ENCODE results near the gene UIMC1.

- TF ChIP-seq CTCF (IDR thresholded peaks at IDR 0.05) (no peak), POLR2A (IDR thresholded peaks at IDR 0.05) (no peak)
Observed at GRCh38 chr5:176902102-176902814, 104.3 kb downstream of the UIMC1 start.
